HEK293 (cell line): Measurements from ENCODE around the gene ECD.

ENCODE experiments used
- CTCF ChIA-PET: fragments of 350-600 bp; formaldehyde crosslinking; extraction: SDS; loops from one replicate; lab custom pipeline; 2021; ENCODE audit warnings: antibody characterized with exemption; lab: Yijun Ruan, JAX
- POLR2A ChIA-PET: fragments of 300-600 bp; formaldehyde crosslinking; extraction: SDS; loops from one replicate; lab custom pipeline; 2020; ENCODE audit warnings: antibody characterized with exemption, inconsistent platforms; lab: Yijun Ruan, JAX
- H3K27ac ChIP-seq: fragments of 200-500 bp; sonication (Bioruptor generic); 2 replicates; pipeline ENCODE4 v1.5.1; 2014; ENCODE audit warnings: low read depth, low read length, control low read depth, inconsistent platforms; ENCODE audit errors: extremely low read depth
- H3K36me3 ChIP-seq, 2 experiments: fragments of 200-500 bp in 1 of 2; sonication (Bioruptor generic) in 1 of 2; 1 replicate in 1 of 2; 2 replicates in 1 of 2; pipeline ENCODE4 v1.5.1; 2014 to 2017; ENCODE audit warnings: inconsistent platforms in 2 of 2, low read length in 2 of 2; ENCODE audit not compliant: control insufficient read depth in 2 of 2, insufficient read depth in 1 of 2
- H3K4me1 ChIP-seq: fragments of 200-500 bp; sonication (Bioruptor generic); 2 replicates; pipeline ENCODE4 v1.5.1; 2014; ENCODE audit warnings: mild to moderate bottlenecking, low read length, inconsistent platforms; ENCODE audit not compliant: control insufficient read depth, insufficient read depth
- H3K4me3 ChIP-seq: 2 replicates; pipeline ENCODE4 v1.5.1; 2011; ENCODE audit warnings: low read depth, mild to moderate bottlenecking, control low read depth, low read length, moderate library complexity
- H3K9me3 ChIP-seq: fragments of 200-500 bp; sonication (Bioruptor generic); 2 replicates; pipeline ENCODE4 v1.5.1; 2014; ENCODE audit warnings: low read depth, low read length, inconsistent platforms; ENCODE audit not compliant: control insufficient read depth, insufficient read depth
- AEBP2 ChIP-seq: fragments of 450-650 bp; formaldehyde crosslinking; IDR thresholded peaks from 2 replicates; pipeline ENCODE4 v1.5.1; 2016; ENCODE audit warnings: missing biosample characterization, missing genetic modification characterization, borderline replicate concordance
- CTCF ChIP-seq: fragments of 450-650 bp; formaldehyde crosslinking; IDR thresholded peaks from 2 replicates; pipeline ENCODE4 v1.5.1; 2016; ENCODE audit warnings: missing biosample characterization, missing genetic modification characterization
- EGR2 ChIP-seq: fragments of 450-650 bp; formaldehyde crosslinking; IDR thresholded peaks from 2 replicates; pipeline ENCODE4 v1.5.1; 2016; ENCODE audit warnings: low read depth, missing biosample characterization, missing genetic modification characterization
- GLI4 ChIP-seq: fragments of 450-650 bp; formaldehyde crosslinking; IDR thresholded peaks from 2 replicates; pipeline ENCODE4 v1.5.1; 2016; ENCODE audit warnings: missing biosample characterization, missing genetic modification characterization
- IKZF3 ChIP-seq: fragments of 450-650 bp; IDR thresholded peaks from 2 replicates; pipeline ENCODE4 v1.5.0; 2018; ENCODE audit warnings: missing biosample characterization, mild to moderate bottlenecking, missing genetic modification characterization, moderate library complexity
- OSR2 ChIP-seq: fragments of 450-650 bp; formaldehyde crosslinking; IDR thresholded peaks from 2 replicates; pipeline ENCODE4 v1.5.1; 2016; ENCODE audit warnings: missing biosample characterization, missing genetic modification characterization
- OVOL3 ChIP-seq: fragments of 450-650 bp; formaldehyde crosslinking; IDR thresholded peaks from 2 replicates; pipeline ENCODE4 v1.5.1; 2016; ENCODE audit warnings: missing biosample characterization, missing genetic modification characterization
- YY2 ChIP-seq: fragments of 450-650 bp; formaldehyde crosslinking; IDR thresholded peaks from 2 replicates; pipeline ENCODE4 v1.5.1; 2016; ENCODE audit warnings: missing biosample characterization, missing genetic modification characterization
- ZEB2 ChIP-seq: fragments of 450-650 bp; formaldehyde crosslinking; IDR thresholded peaks from 2 replicates; pipeline ENCODE4 v1.5.1; 2016; ENCODE audit warnings: missing biosample characterization, missing genetic modification characterization
- ZFHX2 ChIP-seq: fragments of 450-650 bp; formaldehyde crosslinking; conservative IDR thresholded peaks from 2 replicates; pipeline ENCODE4 v1.5.1; 2016; ENCODE audit warnings: missing biosample characterization, missing genetic modification characterization
- ZFP41 ChIP-seq: fragments of 450-650 bp; formaldehyde crosslinking; IDR thresholded peaks from 2 replicates; pipeline ENCODE4 v1.5.1; 2016; ENCODE audit warnings: missing biosample characterization, missing genetic modification characterization, borderline replicate concordance
- ZNF112 ChIP-seq: fragments of 450-650 bp; formaldehyde crosslinking; IDR thresholded peaks from 2 replicates; pipeline ENCODE4 v1.5.0; 2017; ENCODE audit warnings: missing biosample characterization, missing genetic modification characterization
- ZNF121 ChIP-seq: fragments of 450-650 bp; formaldehyde crosslinking; IDR thresholded peaks from 2 replicates; pipeline ENCODE4 v1.5.1; 2016; ENCODE audit warnings: missing biosample characterization, missing genetic modification characterization
- ZNF155 ChIP-seq: fragments of 450-650 bp; formaldehyde crosslinking; IDR thresholded peaks from 2 replicates; pipeline ENCODE4 v1.5.1; 2016; ENCODE audit warnings: missing biosample characterization, missing genetic modification characterization
- ZNF2 ChIP-seq: fragments of 450-650 bp; formaldehyde crosslinking; IDR thresholded peaks from 2 replicates; pipeline ENCODE4 v1.5.1; 2016; ENCODE audit warnings: missing biosample characterization, missing genetic modification characterization
- ZNF221 ChIP-seq: fragments of 450-650 bp; formaldehyde crosslinking; IDR thresholded peaks from 2 replicates; pipeline ENCODE4 v1.5.1; 2017; ENCODE audit warnings: missing biosample characterization, missing genetic modification characterization, borderline replicate concordance
- ZNF223 ChIP-seq: fragments of 450-650 bp; formaldehyde crosslinking; IDR thresholded peaks from 2 replicates; pipeline ENCODE4 v1.5.1; 2016; ENCODE audit warnings: missing biosample characterization, missing genetic modification characterization
- ZNF26 ChIP-seq: fragments of 450-650 bp; formaldehyde crosslinking; IDR thresholded peaks from 2 replicates; pipeline ENCODE4 v1.5.1; 2016; ENCODE audit warnings: missing biosample characterization, missing genetic modification characterization
- ZNF391 ChIP-seq: fragments of 450-650 bp; formaldehyde crosslinking; IDR thresholded peaks from 2 replicates; pipeline ENCODE4 v1.5.1; 2016; ENCODE audit warnings: low read depth, missing biosample characterization, missing genetic modification characterization, borderline replicate concordance
- ZNF394 ChIP-seq: fragments of 450-650 bp; formaldehyde crosslinking; IDR thresholded peaks from 2 replicates; pipeline ENCODE4 v1.5.1; 2016; ENCODE audit warnings: missing biosample characterization, missing genetic modification characterization, mild to moderate bottlenecking, moderate library complexity, borderline replicate concordance
- ZNF473 ChIP-seq: fragments of 450-650 bp; formaldehyde crosslinking; IDR thresholded peaks from 2 replicates; pipeline ENCODE4 v1.5.1; 2017; ENCODE audit warnings: missing biosample characterization, missing genetic modification characterization
- ZNF529 ChIP-seq: fragments of 450-650 bp; formaldehyde crosslinking; IDR thresholded peaks from 2 replicates; pipeline ENCODE4 v1.5.1; 2017; ENCODE audit warnings: missing genetic modification characterization, missing biosample characterization; ENCODE audit not compliant: insufficient replicate concordance
- ZNF530 ChIP-seq: fragments of 450-650 bp; formaldehyde crosslinking; IDR thresholded peaks from 2 replicates; pipeline ENCODE4 v1.5.1; 2016; ENCODE audit warnings: low read depth, missing biosample characterization, missing genetic modification characterization
- ZNF558 ChIP-seq: fragments of 450-650 bp; formaldehyde crosslinking; IDR thresholded peaks from 2 replicates; pipeline ENCODE4 v1.5.1; 2016; ENCODE audit warnings: missing biosample characterization, missing genetic modification characterization
- ZNF560 ChIP-seq: fragments of 450-650 bp; formaldehyde crosslinking; IDR thresholded peaks from 2 replicates; pipeline ENCODE4 v1.5.1; 2017; ENCODE audit warnings: missing biosample characterization, missing genetic modification characterization, borderline replicate concordance
- ZNF621 ChIP-seq: fragments of 450-650 bp; formaldehyde crosslinking; IDR thresholded peaks from 2 replicates; pipeline ENCODE4 v1.5.1; 2017; ENCODE audit warnings: missing biosample characterization, missing genetic modification characterization
- ZNF623 ChIP-seq: fragments of 450-650 bp; formaldehyde crosslinking; IDR thresholded peaks from 2 replicates; pipeline ENCODE4 v1.5.1; 2016; ENCODE audit warnings: missing biosample characterization, missing genetic modification characterization
- ZNF639 ChIP-seq: fragments of 450-650 bp; formaldehyde crosslinking; IDR thresholded peaks from 2 replicates; pipeline ENCODE4 v1.5.1; 2016; ENCODE audit warnings: missing biosample characterization, missing genetic modification characterization
- ZNF654 ChIP-seq: fragments of 450-650 bp; formaldehyde crosslinking; IDR thresholded peaks from 2 replicates; pipeline ENCODE4 v1.5.1; 2016; ENCODE audit warnings: low read depth, missing biosample characterization, missing genetic modification characterization
- ZNF692 ChIP-seq: fragments of 450-650 bp; formaldehyde crosslinking; IDR thresholded peaks from 2 replicates; pipeline ENCODE4 v1.5.1; 2016; ENCODE audit warnings: missing biosample characterization, missing genetic modification characterization
- ZNF701 ChIP-seq: fragments of 450-650 bp; formaldehyde crosslinking; IDR thresholded peaks from 2 replicates; pipeline ENCODE4 v1.5.1; 2016; ENCODE audit warnings: missing biosample characterization, missing genetic modification characterization

The ECD gene

GRCh38 chr10:73161079-73161478 lies 6.7 kb downstream of the ECD start (continued):
- no peak for TF ChIP-seq AEBP2
- TF ChIP-seq OSR2 (tag by site-specific recombination) = no peak
- TF ChIP-seq GLI4 (tag by site-specific recombination) = no peak
- no peak for TF ChIP-seq ZNF221
- no peak for TF ChIP-seq ZNF701
- TF ChIP-seq ZNF530 (tag by site-specific recombination) = no peak
- TF ChIP-seq IKZF3 (tag by site-specific recombination) = no peak

GRCh38 chr10:73159038-73159648 lies 8.7 kb downstream of the ECD start:
- Histone ChIP-seq H3K27ac (no peak overlapping the region), H3K36me3 (peaks cover 58 to 60% of the 10 kb centered on the region in 2 experiments), H3K4me3 (no peak overlapping the region), H3K4me1 (no peaks in the 10 kb centered on the region), H3K9me3 (no peaks in the 10 kb centered on the region)
- POLR2A ChIA-PET = interaction anchor here (1.7 kb wide), 1 partner anchor 62 kb away, joined by 4 read pairs; the partner anchor contains the start of gene P4HA1
- CTCF ChIA-PET = interaction anchor here (0.5 to 3.4 kb wide), 37 partner anchors 8 to 1109 kb away, joined by 3 to 40 read pairs (median 3); partner anchors contain the start of genes ECD, NUDT13 and P4HA1
- TF ChIP-seq ZNF112 (tag by site-specific recombination) (no peak), ZNF223 (tag by site-specific recombination) (no peak), ZNF155 (no peak), ZNF2 (tag by site-specific recombination) (no peak), YY2 (tag by site-specific recombination) (no peak), ZFP41 (tag by site-specific recombination) (no peak), ZNF654 (tag by site-specific recombination) (peak; percentile 84), ZNF621 (no peak), ZNF558 (tag by site-specific recombination) (no peak), OVOL3 (tag by site-specific recombination) (no peak), CTCF (tag by site-specific recombination) (0 out of 2 replicates have a peak, but pooled peaks have one; percentile 42), EGR2 (tag by site-specific recombination) (0 out of 2 replicates have a peak, but pooled peaks have one; percentile 19), ZNF121 (no peak), ZNF394 (no peak), ZNF692 (no peak), ZNF623 (no peak), ZNF560 (tag by site-specific recombination) (no peak), ZNF391 (tag by site-specific recombination) (no peak), ZFHX2 (tag by site-specific recombination) (peak; percentile 37; the same call in 1 of the 2 replicates), ZNF26 (tag by site-specific recombination) (no peak), ZNF639 (tag by site-specific recombination) (no peak), ZNF473 (tag by site-specific recombination) (no peak), ZNF529 (tag by site-specific recombination) (no peak), ZEB2 (tag by site-specific recombination) (no peak)
